ENCODE measurements around the gene CLTA.

DNA sequence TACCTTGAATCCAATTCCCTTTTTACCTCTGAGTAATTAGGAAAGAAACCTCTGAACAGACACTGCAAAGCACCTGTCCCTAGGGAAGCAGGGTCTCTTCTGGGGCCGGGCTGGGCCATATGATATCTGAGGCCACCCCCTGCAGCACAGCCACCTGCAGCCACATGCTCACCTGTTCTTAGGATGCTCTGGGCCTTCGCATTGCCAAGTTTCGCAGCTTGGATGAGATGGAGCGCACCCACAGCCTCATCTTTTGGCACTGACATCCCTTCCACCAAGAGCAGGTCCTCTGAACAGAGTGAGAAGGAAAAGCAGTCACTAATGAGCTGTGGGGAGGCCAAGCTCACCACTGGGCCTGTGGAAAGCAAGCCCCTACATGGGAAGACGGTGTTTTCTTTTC is 27.3 kb downstream of the CLTA start:
- TF ChIP-seq, protein P1, sequence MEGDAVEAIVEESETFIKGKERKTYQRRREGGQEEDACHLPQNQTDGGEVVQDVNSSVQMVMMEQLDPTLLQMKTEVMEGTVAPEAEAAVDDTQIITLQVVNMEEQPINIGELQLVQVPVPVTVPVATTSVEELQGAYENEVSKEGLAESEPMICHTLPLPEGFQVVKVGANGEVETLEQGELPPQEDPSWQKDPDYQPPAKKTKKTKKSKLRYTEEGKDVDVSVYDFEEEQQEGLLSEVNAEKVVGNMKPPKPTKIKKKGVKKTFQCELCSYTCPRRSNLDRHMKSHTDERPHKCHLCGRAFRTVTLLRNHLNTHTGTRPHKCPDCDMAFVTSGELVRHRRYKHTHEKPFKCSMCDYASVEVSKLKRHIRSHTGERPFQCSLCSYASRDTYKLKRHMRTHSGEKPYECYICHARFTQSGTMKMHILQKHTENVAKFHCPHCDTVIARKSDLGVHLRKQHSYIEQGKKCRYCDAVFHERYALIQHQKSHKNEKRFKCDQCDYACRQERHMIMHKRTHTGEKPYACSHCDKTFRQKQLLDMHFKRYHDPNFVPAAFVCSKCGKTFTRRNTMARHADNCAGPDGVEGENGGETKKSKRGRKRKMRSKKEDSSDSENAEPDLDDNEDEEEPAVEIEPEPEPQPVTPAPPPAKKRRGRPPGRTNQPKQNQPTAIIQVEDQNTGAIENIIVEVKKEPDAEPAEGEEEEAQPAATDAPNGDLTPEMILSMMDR (IDR thresholded peaks at IDR 0.05), result no peak
- TF ChIP-seq POLR2A (IDR thresholded peaks at IDR 0.05) (no peak), EP300 (IDR thresholded peaks at IDR 0.05) (no peak)

All from ovary (tissue), 3 donors.